A549 treated with Mapracorat at 1 μM for 4 hours (cell line): ENCODE measurements around the gene OR5B2. TPM values are rescaled to one million over a fixed set of nuclear protein-coding genes. Genes with fewer than 3 reads are reported as not detected.

Experiments used
- total RNA-seq: library from RNA; stranded (reverse); fragments of 200-300 nt; extraction: Qiagen RNA extraction; gene quantifications from 5 replicates; pipeline ENCODE4 v1.2.3, GENCODE V29; 2022

The OR5B2 gene
- total RNA-seq, result not detected in 5 replicates

DNA sequence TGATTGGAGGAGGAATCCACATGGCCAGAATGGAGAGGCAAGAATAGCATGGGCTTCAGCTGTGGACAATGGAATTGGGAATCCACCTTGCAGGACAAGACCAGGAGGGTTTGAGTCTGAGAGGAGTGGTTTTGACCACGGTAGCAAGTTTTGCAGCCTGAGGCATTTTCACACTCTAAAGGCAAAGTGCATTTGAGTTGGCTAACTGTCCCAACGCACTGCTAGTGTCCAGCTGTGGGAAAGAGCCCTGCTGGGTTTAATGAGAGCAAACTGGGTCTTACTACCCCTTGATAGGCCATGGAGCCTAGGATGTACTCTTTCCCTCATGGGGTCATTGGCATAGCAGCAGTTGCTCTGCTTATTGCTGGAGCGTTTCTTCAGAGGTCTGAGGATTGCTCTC lies at the start of gene OR5B2:
OR5B2 (minus strand) TSS at position 101 of the 400 bp plus-strand sequence. CDS start 4,860 bp downstream, outside the sequence.

DNA sequence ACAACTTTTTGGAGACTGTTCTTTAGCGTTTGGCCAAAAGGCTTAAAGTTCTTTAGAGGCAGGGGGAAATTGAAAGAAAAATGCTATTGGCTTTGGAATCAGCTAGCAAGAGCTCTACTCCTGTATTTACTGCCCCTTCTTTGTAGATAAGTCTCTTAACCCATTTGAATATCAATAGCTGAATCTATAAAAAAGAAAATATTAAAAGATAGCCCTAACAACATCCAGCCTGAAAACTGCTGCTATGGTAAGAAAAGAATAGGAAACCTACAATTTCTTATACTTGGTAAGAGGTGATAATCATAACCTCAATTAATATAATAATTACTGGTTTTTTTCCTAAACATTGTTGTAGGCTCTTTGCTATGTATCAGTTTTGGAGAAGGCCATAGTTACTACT lies 14.2 kb upstream of the OR5B2 start, which contains the start of gene OR5B12:
OR5B12 (minus strand) TSS at position 101 of the 400 bp plus-strand sequence. CDS start 2,085 bp downstream, outside the sequence.

DNA sequence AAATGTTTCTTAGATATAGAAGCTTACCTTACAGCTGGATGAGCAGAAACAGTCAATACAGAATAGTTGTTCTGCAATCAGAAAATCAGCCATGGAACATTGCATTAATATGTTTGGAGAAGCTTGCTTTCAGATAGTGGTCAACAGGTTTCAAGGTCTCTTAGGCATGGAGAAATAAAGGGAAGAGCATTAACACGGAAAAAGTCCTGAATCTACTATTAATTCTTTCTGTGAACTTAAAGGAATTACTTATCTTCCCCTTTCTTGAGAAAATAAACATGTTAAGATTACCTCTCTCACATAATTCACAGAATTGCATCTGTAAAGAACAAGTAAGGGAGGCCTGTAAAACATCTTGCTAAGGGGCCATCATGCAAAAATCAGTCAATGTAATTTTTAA lies 21.1 kb downstream of the OR5B2 start, which contains the start of gene OR5B3:
OR5B3 (minus strand) TSS at position 101 of the 400 bp plus-strand sequence. CDS start 3,465 bp downstream, outside the sequence.

Other genes with a start within 250 kb of the OR5B2 start
- gene OR9Q2, start 239.1 kb downstream of the OR5B2 start, total RNA-seq, result not detected in 5 replicates
- not detected in 5 replicates for gene OR1S2, start 224.0 kb downstream of the OR5B2 start, total RNA-seq
- gene OR1S1, start 215.4 kb downstream of the OR5B2 start, total RNA-seq, result not detected in 5 replicates
- not detected in 5 replicates for gene OR10Q1, start 199.2 kb downstream of the OR5B2 start, total RNA-seq
- not detected in 5 replicates for gene OR10W1, start 159.9 kb downstream of the OR5B2 start, total RNA-seq
- not detected in 5 replicates for gene OR5B17, start 69.1 kb downstream of the OR5B2 start, total RNA-seq
- gene OR5B3, start 21.2 kb downstream of the OR5B2 start, total RNA-seq, result not detected in 5 replicates
- not detected in 5 replicates for gene OR5B12, start 14.1 kb upstream of the OR5B2 start, total RNA-seq
- gene OR5B21, start 80.0 kb upstream of the OR5B2 start, total RNA-seq, result not detected in 5 replicates
- 2.2 to 2.8 TPM (median 2.5 TPM) in 5 replicates for gene LPXN, start 147.7 kb upstream of the OR5B2 start, total RNA-seq
- 33.2 to 39.9 TPM (median 37.7 TPM) in 5 replicates for gene ZFP91, start 150.9 kb upstream of the OR5B2 start, total RNA-seq
- 1.2 to 1.4 TPM (median 1.3 TPM) in 5 replicates for gene CNTF, start 194.5 kb upstream of the OR5B2 start, total RNA-seq